GOT3 (cell line): ENCODE measurements around the gene IQCE.

Experiments
- DNase-seq: peaks from one replicate; lab custom pipeline; 2025; ENCODE audit warnings: mixed read lengths; lab: John Stamatoyannopoulos, UW

Gene IQCE

GRCh38 chr7:2614631-2615330 lies 56.0 kb downstream of the IQCE start:
- DNase-seq = no peak

GRCh38 chr7:2616387-2617324 lies 57.9 kb downstream of the IQCE start:
- DNase-seq = no peak

DNA sequence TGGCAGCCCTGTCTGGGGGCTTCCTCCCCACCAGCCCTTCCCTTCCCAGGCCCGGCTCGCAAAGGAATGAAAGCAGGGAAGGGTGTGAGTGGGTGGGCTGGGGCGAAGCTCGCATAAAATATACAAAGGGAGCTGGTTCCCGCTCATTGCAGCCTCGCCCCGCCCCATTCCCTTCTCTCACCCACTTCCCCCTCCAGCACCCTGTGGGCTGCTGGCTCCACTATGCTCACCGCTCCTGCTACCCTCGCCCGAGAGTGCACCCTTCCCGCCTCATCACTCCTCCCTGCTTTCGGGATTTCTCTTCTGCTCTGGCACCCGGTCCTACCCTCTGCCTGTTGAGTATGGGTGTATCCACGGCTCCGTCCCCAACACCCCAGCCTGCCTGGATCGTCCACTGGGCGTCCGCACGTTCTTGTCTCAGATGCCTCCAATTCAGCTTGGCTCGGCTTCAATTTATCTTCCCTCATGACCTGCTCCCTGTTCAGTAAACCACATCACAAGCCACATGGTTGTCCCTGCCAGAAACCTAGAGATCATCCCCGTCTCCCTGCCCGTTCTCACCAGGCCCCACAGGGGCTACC lies 58.6 kb downstream of the IQCE start:
- DNase-seq = no peak

GRCh38 chr7:2619116-2619515 lies 60.3 kb downstream of the IQCE start:
- no peak for DNase-seq

DNA sequence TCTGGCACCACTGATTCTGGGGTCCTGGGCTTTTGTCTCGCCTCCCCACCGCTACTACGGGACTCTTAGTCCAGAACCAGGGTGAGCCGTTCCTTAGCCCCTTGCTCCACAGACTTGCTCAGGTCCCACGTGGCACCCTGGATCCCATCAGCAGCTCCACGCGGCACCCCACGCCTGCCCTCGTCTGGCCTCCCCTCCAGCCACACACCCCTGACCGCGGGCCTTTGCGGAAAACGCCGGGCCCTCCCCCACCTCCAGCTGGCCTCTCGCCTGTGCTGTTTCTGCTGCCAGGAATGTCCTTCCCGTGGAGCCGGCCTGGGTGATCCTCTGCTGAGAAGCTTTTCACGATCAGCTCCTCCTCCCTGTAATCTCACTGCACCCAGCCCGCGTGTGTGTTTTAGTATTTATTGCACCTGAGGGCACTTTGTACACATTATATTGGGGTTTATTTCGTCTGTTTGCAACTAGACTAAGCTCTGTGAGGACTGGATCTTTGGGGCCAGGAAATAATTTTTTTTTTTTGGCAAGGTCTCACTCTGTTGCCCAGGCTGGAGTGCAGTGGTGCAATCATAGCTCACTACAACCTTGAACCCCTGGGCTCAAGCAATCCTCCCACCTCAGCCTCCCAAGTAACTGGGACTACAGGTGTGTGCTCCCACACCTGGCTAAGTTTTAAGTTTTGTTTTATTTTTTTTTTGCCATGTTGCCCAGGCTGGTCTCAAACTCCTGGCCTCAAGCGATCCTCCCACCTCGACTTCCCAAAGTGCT lies 62.5 kb downstream of the IQCE start:
- no peak for DNase-seq

DNA sequence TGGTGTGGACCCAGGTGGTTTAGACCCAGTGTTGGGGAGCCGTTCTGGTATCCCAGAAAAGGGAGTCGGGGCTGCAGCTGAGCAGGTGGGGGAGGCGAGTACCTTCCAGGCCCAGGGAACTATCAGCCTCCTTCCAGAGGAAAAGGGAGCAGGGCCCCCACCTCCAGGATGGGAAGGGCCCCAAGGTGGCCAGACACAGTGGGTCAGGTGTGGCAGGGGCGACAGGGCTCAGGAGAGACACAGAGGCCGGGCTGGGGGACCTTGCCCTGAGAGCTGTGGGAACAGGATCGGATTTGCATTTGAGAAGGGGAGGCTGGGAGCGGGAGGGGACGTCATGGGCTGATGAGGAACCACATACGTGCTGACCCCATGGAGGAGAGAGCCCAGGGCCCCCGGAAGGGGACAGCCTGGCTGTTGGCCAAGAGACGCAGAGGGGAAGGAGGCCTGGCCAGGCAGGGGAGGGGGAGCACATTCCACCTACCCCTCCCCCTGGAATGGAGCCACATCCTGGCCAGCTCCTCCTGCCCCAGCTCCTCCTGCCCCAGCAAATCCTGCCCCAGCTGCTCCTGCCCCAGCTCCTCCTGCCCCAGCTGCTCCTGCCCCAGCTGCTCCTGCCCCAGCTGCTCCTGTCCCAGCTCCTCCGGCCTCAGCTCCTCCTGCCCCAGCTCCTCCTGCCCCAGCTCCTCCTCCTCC lies 63.3 kb downstream of the IQCE start:
- DNase-seq = no peak

GRCh38 chr7:2622869-2623697 lies 64.3 kb downstream of the IQCE start:
- DNase-seq = no peak

- no peak for DNase-seq
Observed at GRCh38 chr7:2623698-2624014, 64.9 kb downstream of the IQCE start.

DNA sequence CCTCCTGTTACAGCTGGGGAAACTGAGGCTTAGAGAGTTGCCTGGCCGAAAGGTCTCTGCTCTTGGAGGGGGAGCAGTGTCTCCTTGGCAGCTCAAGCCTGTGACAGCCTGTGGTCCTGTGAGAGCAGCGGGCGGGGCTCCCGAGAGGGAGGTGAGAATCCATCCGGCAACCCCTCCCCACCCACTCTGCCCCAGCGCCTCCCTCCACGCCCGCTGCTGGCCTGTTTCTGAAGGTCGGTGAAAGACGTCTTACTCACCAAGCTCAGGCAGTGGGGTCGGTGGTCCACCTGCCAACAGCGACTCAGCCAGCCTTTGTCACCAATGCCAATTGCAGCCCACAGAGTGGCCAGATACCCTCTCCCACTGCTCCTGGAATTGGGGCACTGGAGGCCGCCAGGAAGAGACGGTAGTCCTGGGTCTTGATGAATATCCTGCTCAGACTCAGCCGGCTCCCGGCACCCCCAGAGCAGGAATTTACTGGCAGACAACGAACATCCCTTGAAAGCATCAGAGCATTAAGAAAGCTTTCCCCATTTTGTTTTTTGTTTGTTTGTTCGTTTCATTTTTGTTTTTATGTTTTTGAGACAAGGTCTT lies 65.6 kb downstream of the IQCE start:
- DNase-seq = no peak

GRCh38 chr7:2626498-2627117 lies 67.8 kb downstream of the IQCE start:
- DNase-seq = no peak

GRCh38 chr7:2627258-2628129 lies 68.7 kb downstream of the IQCE start:
- no peak for DNase-seq

DNA sequence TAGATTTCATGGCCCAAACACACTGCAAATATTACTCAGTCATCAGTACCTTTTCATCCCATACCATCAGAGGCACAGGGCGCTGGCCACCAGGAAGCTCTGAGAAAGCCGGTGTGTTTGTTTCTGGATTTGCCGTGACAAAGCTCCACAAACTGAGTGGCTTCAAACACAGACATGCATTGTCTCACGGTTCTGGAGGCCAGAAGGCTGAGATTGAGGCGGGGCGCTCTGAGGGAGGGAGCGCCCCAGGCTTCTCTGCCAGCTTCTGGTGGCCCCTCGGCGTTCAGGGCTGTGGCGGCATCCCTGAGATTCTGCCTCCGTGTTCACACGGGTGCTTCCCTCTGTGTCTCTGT lies 69.3 kb downstream of the IQCE start:
- DNase-seq = no peak

DNA sequence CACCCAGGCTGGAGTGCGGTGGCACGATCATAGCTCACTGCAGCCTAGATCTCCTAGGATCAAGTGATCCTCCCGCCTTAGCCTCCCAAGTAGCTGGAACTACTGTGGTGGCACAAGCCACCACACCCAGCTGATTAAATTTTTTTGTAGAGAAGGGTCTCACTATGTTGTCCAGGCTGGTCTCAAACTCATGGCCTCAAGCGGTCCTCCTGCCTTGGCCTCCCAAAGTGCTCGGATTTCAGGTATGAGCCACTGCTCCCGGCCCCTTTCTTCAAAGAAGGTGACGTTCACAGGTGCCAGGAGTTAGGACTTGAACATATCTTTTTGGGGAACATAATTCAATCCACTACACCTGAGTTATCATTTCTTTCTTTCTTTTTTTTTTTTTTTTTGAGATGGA lies 70.1 kb downstream of the IQCE start:
- DNase-seq = no peak

DNA sequence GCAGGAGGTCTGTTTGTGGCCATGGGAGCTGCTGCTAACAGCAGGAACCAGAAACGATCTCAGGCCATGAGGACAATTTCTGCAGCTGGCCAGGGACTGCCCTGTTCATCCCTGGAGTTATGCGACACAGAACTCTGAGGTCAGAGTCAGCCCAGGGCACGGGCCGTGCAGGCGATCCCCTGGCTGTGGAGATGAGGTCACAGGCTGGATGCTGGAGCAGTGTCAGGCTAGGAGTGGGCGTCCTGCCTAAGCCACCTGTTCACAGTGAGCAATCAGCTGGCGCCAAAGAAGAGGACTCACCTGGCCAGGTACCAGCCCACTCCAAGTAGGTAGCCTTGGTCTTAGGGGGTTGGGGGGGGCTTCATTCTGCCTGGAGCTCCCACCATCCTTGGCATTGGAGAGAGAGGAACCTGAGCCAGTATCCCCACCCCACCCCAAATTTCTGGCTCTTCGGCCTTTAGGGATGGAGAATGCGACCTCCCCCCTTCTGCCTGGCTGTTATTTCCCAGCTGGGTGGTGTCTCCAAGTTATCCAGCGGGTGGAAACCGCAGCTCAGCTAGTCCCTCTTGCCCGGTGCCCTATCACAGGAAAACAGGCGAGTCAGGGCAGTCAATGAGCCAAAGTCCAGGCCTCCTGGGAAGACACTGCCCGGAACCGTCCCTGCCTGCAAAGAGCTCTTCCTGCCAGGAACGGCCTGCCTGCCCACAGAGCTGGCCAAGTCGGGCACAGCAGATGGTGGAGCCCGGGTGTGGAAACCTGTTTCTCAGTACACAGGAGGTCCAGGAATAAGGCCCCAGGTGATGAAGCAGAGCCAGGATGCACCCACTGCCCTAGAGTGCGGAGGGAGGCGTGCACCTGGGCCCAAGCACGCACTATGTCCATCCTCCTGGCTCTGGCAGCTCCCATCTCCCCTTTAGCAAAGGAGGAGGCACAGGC lies 71.2 kb downstream of the IQCE start:
- DNase-seq = no peak

- DNase-seq = no peak
Observed at GRCh38 chr7:2631946-2632732, 73.4 kb downstream of the IQCE start, which contains the start of gene TTYH3. Gene TTYH3 (plus strand): TSS chr7:2631986. CDS start chr7:2632156, 170 bp downstream.

DNA sequence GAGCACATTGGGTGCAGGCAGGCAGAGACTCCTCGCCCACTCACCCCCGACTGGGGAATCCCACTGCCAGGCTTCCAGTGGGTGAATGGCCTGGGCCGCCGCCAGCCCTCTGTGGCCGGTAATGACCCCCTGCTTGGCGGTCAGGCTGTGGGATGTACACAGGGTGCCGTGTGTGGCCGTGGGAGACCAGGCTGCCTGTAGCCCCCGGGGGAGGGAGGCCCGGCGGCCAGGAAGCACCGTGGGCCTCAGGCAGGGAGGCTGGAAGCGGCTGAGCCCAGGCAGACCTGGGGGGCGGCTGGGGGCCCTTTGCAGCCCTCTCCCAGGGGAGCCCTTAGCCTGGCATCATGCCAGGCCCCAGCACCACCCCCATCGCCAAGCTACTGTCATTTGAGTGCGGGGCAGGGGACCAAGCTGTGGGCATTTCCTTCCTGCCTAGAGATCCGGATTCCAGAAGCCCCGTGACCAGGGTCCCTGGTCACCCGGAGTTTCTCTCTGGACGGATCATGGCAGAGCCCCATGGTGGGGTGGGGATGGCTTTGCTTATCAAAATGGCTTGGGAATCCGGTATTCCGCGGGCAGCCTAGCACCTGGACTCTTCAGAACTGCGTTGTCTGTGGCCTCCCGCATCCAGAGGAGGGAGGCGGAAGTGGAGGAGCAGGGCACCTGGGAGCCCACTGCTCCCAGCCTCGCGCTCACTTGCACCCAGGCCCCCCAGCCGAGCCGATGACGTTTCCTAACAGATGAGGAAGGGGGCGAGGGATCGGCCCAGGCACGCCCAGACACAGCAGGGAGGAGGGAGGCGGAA lies 74.2 kb downstream of the IQCE start:
- DNase-seq = peak; percentile 36
